MM.1S (cell line): Measurements from ENCODE around the gene CENPK.

ENCODE experiments used
- DNase-seq: peaks from one replicate; pipeline ENCODE4 v3.0.0-alpha.2; 2015
- H2AFZ ChIP-seq: fragments of 300-600 bp; sonication (generic); 2 replicates; pipeline ENCODE4 v1.6.0; 2016; ENCODE audit warnings: antibody characterized with exemption, low read length
- H3F3A ChIP-seq: fragments of 300-600 bp; sonication (generic); 2 replicates; pipeline ENCODE4 v1.6.1; 2016; ENCODE audit warnings: mild to moderate bottlenecking, antibody characterized with exemption, low read length, moderate library complexity, mixed read lengths; ENCODE audit not compliant: insufficient read depth
- H3K27ac ChIP-seq: fragments of 300-600 bp; sonication (generic); 2 replicates; pipeline ENCODE4 v1.5.1; 2016; ENCODE audit warnings: mild to moderate bottlenecking, low read length
- H3K27me3 ChIP-seq: fragments of 300-600 bp; sonication (generic); replicated peaks from 2 replicates; pipeline ENCODE4 v1.6.0; 2016; ENCODE audit warnings: low read length; ENCODE audit not compliant: insufficient read depth
- H3K36me3 ChIP-seq: fragments of 300-600 bp; sonication (generic); replicated peaks from 2 replicates; pipeline ENCODE4 v1.6.1; 2016; ENCODE audit warnings: mild to moderate bottlenecking, low read length, mixed read lengths; ENCODE audit not compliant: insufficient read depth
- H3K4me1 ChIP-seq: fragments of 300-600 bp; sonication (generic); 2 replicates; pipeline ENCODE4 v1.6.1; 2016; ENCODE audit warnings: low read length, mixed read lengths
- H3K4me2 ChIP-seq: fragments of 300-600 bp; sonication (generic); 2 replicates; pipeline ENCODE4 v1.6.0; 2016; ENCODE audit warnings: low read depth, low read length
- H3K4me3 ChIP-seq: fragments of 300-600 bp; sonication (generic); 2 replicates; pipeline ENCODE4 v1.5.1; 2016; ENCODE audit warnings: low read length, mixed read lengths
- H3K79me2 ChIP-seq: fragments of 300-600 bp; sonication (generic); 2 replicates; pipeline ENCODE4 v1.6.1; 2016; ENCODE audit warnings: mixed run types, low read length, mixed read lengths
- H3K9ac ChIP-seq: fragments of 300-600 bp; sonication (generic); 2 replicates; pipeline ENCODE4 v1.6.1; 2016; ENCODE audit warnings: low read length, mixed read lengths
- H3K9me2 ChIP-seq: fragments of 300-600 bp; sonication (generic); replicated peaks from 2 replicates; pipeline ENCODE4 v1.6.1; 2016; ENCODE audit warnings: mild to moderate bottlenecking, low read length, mixed read lengths; ENCODE audit not compliant: insufficient read depth
- H3K9me3 ChIP-seq: fragments of 300-600 bp; sonication (generic); replicated peaks from 2 replicates; pipeline ENCODE4 v1.6.1; 2016; ENCODE audit warnings: mild to moderate bottlenecking, low read length, mixed read lengths; ENCODE audit not compliant: insufficient read depth
- H4K20me1 ChIP-seq: fragments of 300-600 bp; sonication (generic); 2 replicates; pipeline ENCODE4 v1.6.1; 2016; ENCODE audit warnings: mild to moderate bottlenecking, low read length, moderate library complexity, mixed read lengths; ENCODE audit not compliant: insufficient read depth
- CTCF ChIP-seq: fragments of 300-600 bp; sonication (generic); IDR thresholded peaks from 2 replicates; pipeline ENCODE4 v1.5.1; 2016; ENCODE audit warnings: antibody characterized with exemption, low read length, mixed read lengths
- EZH2 ChIP-seq: fragments of 300-600 bp; sonication (generic); optimal IDR thresholded peaks from 2 replicates; pipeline ENCODE3; 2017; ENCODE audit warnings: low read depth, mild to moderate bottlenecking, antibody characterized with exemption, low read length, mixed read lengths
- EZH2phosphoT487 ChIP-seq: fragments of 300-600 bp; sonication (generic); IDR thresholded peaks from 2 replicates; pipeline ENCODE4 v1.6.1; 2018; ENCODE audit warnings: antibody characterized with exemption, low read length

Gene CENPK

GRCh38 chr5:65548281-65548680 is 14.7 kb downstream of the CENPK start:
- Histone ChIP-seq H4K20me1 (no peaks in the 10 kb centered on the region), H3K79me2 (no peaks in the 10 kb centered on the region), H3K4me2 (no peak overlapping the region), H3K9me2 (no peaks in the 10 kb centered on the region), H3K4me1 (0 out of 2 replicates have a peak, but pooled peaks cover 5% of the 10 kb centered on the region), H3K4me3 (no peak overlapping the region), H3K27ac (no peak overlapping the region), H3K36me3 (no peaks in the 10 kb centered on the region; the same call in 1 of the 2 replicates), H3F3A (no peaks in the 10 kb centered on the region), H3K27me3 (no peaks in the 10 kb centered on the region), H3K9me3 (no peaks in the 10 kb centered on the region), H3K9ac (no peak overlapping the region), H2AFZ (no peak overlapping the region)
- no peak for DNase-seq
- no peak for TF ChIP-seq CTCF
- no peak for TF ChIP-seq EZH2
- no peak for TF ChIP-seq EZH2phosphoT487

GRCh38 chr5:65546141-65546540 is 16.8 kb downstream of the CENPK start:
- H3K79me2 ChIP-seq, result no peaks in the 10 kb centered on the region
- no peaks in the 10 kb centered on the region for H3K27me3 ChIP-seq
- H3F3A ChIP-seq, result no peaks in the 10 kb centered on the region
- H3K9me3 ChIP-seq, result no peaks in the 10 kb centered on the region
- TF ChIP-seq EZH2 (no peak), CTCF (no peak), EZH2phosphoT487 (no peak)
- no peak overlapping the region for H3K27ac ChIP-seq
- H3K4me3 ChIP-seq, result no peak overlapping the region
- no peak overlapping the region for H3K9ac ChIP-seq
- H3K9me2 ChIP-seq, result no peaks in the 10 kb centered on the region
- 0 out of 2 replicates have a peak, but pooled peaks cover 5% of the 10 kb centered on the region for H3K4me1 ChIP-seq
- H2AFZ ChIP-seq, result no peak overlapping the region
- H3K36me3 ChIP-seq, result no peaks in the 10 kb centered on the region; the same call in 1 of the 2 replicates
- no peaks in the 10 kb centered on the region for H4K20me1 ChIP-seq
- H3K4me2 ChIP-seq, result no peak overlapping the region
- DNase-seq, result no peak

GRCh38 chr5:65544473-65544872 is 18.5 kb downstream of the CENPK start:
- H4K20me1 ChIP-seq, result no peaks in the 10 kb centered on the region
- no peaks in the 10 kb centered on the region; the same call in 1 of the 2 replicates for H3K36me3 ChIP-seq
- no peak overlapping the region for H3K9ac ChIP-seq
- no peak for DNase-seq
- H3K27ac ChIP-seq, result no peak overlapping the region
- no peaks in the 10 kb centered on the region for H3K79me2 ChIP-seq
- H3K4me1 ChIP-seq, result 0 out of 2 replicates have a peak, but pooled peaks cover 5% of the 10 kb centered on the region
- no peak for TF ChIP-seq EZH2phosphoT487
- TF ChIP-seq EZH2, result no peak
- no peak for TF ChIP-seq CTCF
- no peaks in the 10 kb centered on the region for H3K9me3 ChIP-seq
- no peaks in the 10 kb centered on the region for H3K27me3 ChIP-seq
- no peak overlapping the region for H3K4me2 ChIP-seq
- H3K4me3 ChIP-seq, result no peak overlapping the region
- H3K9me2 ChIP-seq, result no peaks in the 10 kb centered on the region
- no peaks in the 10 kb centered on the region for H3F3A ChIP-seq
- H2AFZ ChIP-seq, result no peak overlapping the region
